ENCODE results near the gene MRPL19. TPM values are rescaled to one million over a fixed set of nuclear protein-coding genes. Genes with fewer than 3 reads are reported as not detected.

The MRPL19 gene
- total RNA-seq, 1 experiment from 2014 or later: 65.4 TPM

DNA sequence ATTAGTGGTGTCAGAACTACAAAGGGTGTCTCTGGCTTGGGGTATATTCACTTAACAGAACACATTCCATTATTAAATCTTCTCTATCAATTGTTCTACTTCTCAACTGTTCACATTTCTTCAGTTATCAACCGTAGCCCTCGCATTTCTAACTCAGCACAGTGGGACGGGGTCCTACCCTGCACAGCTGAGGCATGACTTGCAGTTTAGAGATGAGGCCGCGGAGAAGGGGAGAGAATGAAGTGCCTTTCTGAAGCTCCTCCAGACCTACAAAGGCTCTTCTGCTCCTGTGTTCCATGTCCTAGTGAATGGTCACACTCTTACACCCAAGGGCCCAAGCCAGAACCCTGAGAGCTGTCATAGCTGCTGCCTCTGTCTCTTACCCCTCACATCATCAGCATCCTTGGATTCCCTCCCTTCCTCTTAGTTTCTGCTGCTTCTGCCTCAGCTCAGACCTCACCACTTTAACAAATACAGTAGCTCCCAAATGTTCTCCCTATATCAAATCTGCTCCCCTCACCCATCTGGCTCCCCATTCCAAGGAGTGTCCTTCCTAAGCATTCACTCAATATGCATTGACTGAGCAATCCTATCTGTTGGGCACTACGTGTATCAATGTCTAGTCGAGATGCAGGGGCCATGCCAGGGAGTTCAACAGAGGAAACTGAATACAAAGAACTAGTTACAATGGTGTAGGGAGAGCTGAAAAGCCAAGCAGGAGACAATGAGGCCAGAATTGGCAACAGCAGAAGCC lies 34.3 kb upstream of the MRPL19 start:
- TF ChIP-seq, protein P1, sequence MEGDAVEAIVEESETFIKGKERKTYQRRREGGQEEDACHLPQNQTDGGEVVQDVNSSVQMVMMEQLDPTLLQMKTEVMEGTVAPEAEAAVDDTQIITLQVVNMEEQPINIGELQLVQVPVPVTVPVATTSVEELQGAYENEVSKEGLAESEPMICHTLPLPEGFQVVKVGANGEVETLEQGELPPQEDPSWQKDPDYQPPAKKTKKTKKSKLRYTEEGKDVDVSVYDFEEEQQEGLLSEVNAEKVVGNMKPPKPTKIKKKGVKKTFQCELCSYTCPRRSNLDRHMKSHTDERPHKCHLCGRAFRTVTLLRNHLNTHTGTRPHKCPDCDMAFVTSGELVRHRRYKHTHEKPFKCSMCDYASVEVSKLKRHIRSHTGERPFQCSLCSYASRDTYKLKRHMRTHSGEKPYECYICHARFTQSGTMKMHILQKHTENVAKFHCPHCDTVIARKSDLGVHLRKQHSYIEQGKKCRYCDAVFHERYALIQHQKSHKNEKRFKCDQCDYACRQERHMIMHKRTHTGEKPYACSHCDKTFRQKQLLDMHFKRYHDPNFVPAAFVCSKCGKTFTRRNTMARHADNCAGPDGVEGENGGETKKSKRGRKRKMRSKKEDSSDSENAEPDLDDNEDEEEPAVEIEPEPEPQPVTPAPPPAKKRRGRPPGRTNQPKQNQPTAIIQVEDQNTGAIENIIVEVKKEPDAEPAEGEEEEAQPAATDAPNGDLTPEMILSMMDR (IDR thresholded peaks at IDR 0.05; ENCODE audit: unreplicated experiment): no peak
- intact Hi-C loops (cut with micrococcal nuclease): no loop called here
- ChIA-PET POLR2A (interaction anchor here (0.8 to 1.3 kb wide), 3 partner anchors 8 to 19 kb away, joined by 3 to 4 read pairs (median 3); no protein-coding TSS in a partner anchor), CTCF (interaction anchor here (0.5 to 5.6 kb wide), 18 partner anchors 9 to 772 kb away, joined by 3 to 108 read pairs (median 3); partner anchors contain the start of gene EVA1A)
- no peak for DNase-seq (ENCODE audit: unreplicated experiment)
- no peaks in the 10 kb centered on the region for H3K9me3 Mint-ChIP-seq (ENCODE audit: unreplicated experiment)
- BruUV-seq (replicated peaks): no TSS peak
- no peaks in the 10 kb centered on the region for H3K27me3 Mint-ChIP-seq (ENCODE audit: insufficient read depth, unreplicated experiment)
- H3K27ac Mint-ChIP-seq (ENCODE audit: low read depth, unreplicated experiment): no peak overlapping the region
- peaks cover 22% of the 10 kb centered on the region for H3K4me1 Mint-ChIP-seq (ENCODE audit: insufficient read depth, unreplicated experiment)
- H3K36me3 Mint-ChIP-seq (ENCODE audit: insufficient read depth, unreplicated experiment): peaks cover under 1% of the 10 kb centered on the region
- H3K4me3 Mint-ChIP-seq (ENCODE audit: unreplicated experiment): no peak overlapping the region

DNA sequence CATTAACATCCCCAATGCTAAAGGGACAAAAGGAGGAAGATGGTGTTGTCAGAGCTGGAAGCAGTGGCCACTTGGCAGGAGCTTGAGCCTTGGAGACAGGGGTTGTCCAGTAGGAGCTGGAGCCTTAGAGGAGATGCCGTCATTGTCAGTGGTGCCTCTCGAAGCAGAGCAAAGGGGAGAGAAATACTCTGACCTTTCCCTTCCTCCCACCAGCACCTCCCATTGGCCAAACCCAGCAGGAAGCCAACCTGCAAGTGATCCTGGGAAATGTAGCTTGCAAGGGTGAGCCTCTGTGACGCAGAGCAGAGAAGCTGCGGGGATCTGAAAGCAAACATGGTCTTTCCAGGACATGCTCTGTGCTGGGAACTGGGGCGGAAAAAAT lies 33.7 kb upstream of the MRPL19 start:
- peaks cover 17% of the 10 kb centered on the region for H3K4me1 Mint-ChIP-seq (ENCODE audit: insufficient read depth, unreplicated experiment)
- intact Hi-C loops (cut with micrococcal nuclease): no loop called here
- no peaks in the 10 kb centered on the region for H3K27me3 Mint-ChIP-seq (ENCODE audit: insufficient read depth, unreplicated experiment)
- H3K27ac Mint-ChIP-seq (ENCODE audit: low read depth, unreplicated experiment): no peak overlapping the region
- H3K36me3 Mint-ChIP-seq (ENCODE audit: insufficient read depth, unreplicated experiment): peaks cover 5% of the 10 kb centered on the region
- CTCF ChIA-PET: interaction anchor here (0.7 to 5.6 kb wide), 16 partner anchors 10 to 548 kb away, joined by 3 to 108 read pairs (median 4); partner anchors contain the start of gene EVA1A
- H3K9me3 Mint-ChIP-seq (ENCODE audit: unreplicated experiment): no peaks in the 10 kb centered on the region
- no peak for DNase-seq (ENCODE audit: unreplicated experiment)
- TF ChIP-seq, protein P1 (IDR thresholded peaks at IDR 0.05; ENCODE audit: unreplicated experiment): no peak
- BruUV-seq (replicated peaks): no TSS peak
- POLR2A ChIA-PET: interaction anchor here (0.6 to 1.3 kb wide), 4 partner anchors 9 to 331 kb away, joined by 3 to 4 read pairs (median 3); no protein-coding TSS in a partner anchor
- no peak overlapping the region for H3K4me3 Mint-ChIP-seq (ENCODE audit: unreplicated experiment)

DNA sequence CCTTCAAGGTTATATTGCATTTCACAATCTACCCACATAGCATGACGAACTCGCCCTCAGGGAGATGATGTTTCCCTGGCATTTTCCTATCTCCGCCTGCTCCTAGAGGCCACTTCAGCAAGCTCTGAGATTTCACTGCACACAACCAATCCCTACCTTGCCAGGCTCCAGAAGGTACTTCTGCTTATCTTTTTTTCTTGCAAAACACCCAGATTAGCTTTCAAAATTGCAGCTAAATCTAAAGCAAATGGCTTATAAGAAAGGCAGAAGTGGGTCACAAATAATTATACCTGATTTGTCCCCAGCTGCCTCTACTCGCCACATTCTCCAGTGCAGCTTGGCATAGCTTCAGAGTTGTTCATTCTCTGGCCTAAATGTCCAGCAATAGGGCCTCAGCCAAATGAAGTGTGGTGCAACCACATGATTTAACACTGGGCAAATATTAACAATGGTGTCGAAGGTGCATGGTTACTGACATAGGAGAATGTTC lies 32.4 kb upstream of the MRPL19 start:
- ChIA-PET CTCF (interaction anchor here (0.5 to 5.6 kb wide), 11 partner anchors 11 to 899 kb away, joined by 3 to 108 read pairs (median 4); partner anchors contain the start of gene EVA1A), POLR2A (interaction anchor here (0.6 to 1.5 kb wide), 6 partner anchors 10 to 138 kb away, joined by 3 to 7 read pairs (median 4); partner anchors contain the start of genes EVA1A and MRPL19)
- no peaks in the 10 kb centered on the region for H3K27me3 Mint-ChIP-seq (ENCODE audit: insufficient read depth, unreplicated experiment)
- intact Hi-C loops (cut with micrococcal nuclease): no loop called here
- TF ChIP-seq, protein P1 (IDR thresholded peaks at IDR 0.05; ENCODE audit: unreplicated experiment): no peak
- peak overlapping the region; percentile 55 for H3K27ac Mint-ChIP-seq (ENCODE audit: low read depth, unreplicated experiment)
- DNase-seq (ENCODE audit: unreplicated experiment): peak; percentile 88
- H3K36me3 Mint-ChIP-seq (ENCODE audit: insufficient read depth, unreplicated experiment): peaks cover 5% of the 10 kb centered on the region
- H3K4me3 Mint-ChIP-seq (ENCODE audit: unreplicated experiment): peak overlapping the region; percentile 0
- no TSS peak for BruUV-seq (replicated peaks)
- H3K4me1 Mint-ChIP-seq (ENCODE audit: insufficient read depth, unreplicated experiment): peaks cover 17% of the 10 kb centered on the region
- H3K9me3 Mint-ChIP-seq (ENCODE audit: unreplicated experiment): no peaks in the 10 kb centered on the region

DNA sequence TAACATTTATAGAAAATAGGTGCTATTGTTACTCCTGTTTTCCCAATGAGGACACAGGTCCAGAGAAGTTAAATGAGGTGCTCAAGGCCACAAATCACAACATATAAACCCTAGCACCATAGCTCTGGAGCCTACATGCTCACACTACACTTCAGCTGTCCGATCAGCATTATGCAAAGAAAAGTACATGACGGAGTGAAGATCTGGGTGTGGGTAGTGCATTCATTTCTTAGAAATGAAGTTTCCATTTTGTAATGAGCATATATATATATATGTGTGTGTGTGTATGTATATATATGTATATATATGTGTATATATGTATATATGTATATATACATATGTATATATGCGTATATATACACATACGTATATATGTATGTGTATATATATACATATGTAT lies 30.2 kb upstream of the MRPL19 start:
- ChIA-PET CTCF (interaction anchor here (0.5 to 5.6 kb wide), 7 partner anchors 12 to 150 kb away, joined by 3 to 108 read pairs (median 6); no protein-coding TSS in a partner anchor), POLR2A (interaction anchor here (1.5 kb wide), 1 partner anchor 19 kb away, joined by 4 read pairs; no protein-coding TSS in a partner anchor)
- H3K4me3 Mint-ChIP-seq (ENCODE audit: unreplicated experiment): no peak overlapping the region
- peaks cover 29% of the 10 kb centered on the region for H3K4me1 Mint-ChIP-seq (ENCODE audit: insufficient read depth, unreplicated experiment)
- H3K27ac Mint-ChIP-seq (ENCODE audit: low read depth, unreplicated experiment): no peak overlapping the region
- no peaks in the 10 kb centered on the region for H3K27me3 Mint-ChIP-seq (ENCODE audit: insufficient read depth, unreplicated experiment)
- TF ChIP-seq, protein P1 (IDR thresholded peaks at IDR 0.05; ENCODE audit: unreplicated experiment): no peak
- BruUV-seq (replicated peaks): no TSS peak
- no peaks in the 10 kb centered on the region for H3K9me3 Mint-ChIP-seq (ENCODE audit: unreplicated experiment)
- no peak for DNase-seq (ENCODE audit: unreplicated experiment)
- intact Hi-C loops (cut with micrococcal nuclease): no loop called here
- peaks cover 5% of the 10 kb centered on the region for H3K36me3 Mint-ChIP-seq (ENCODE audit: insufficient read depth, unreplicated experiment)
